GM19452 (cell line): ENCODE results near the gene CDC14B.

Experiments
- ATAC-seq: cut with Tn5 transposase; IDR thresholded peaks from one replicate; pipeline ENCODE4 v1.9.1; 2021; ENCODE audit not compliant: unreplicated experiment

Gene CDC14B

GRCh38 chr9:96450613-96451528, 168.8 kb downstream of the CDC14B start:
- no peak for ATAC-seq
